ENCODE results near the gene MAPT. TPM values are rescaled to one million over a fixed set of nuclear protein-coding genes. Genes with fewer than 3 reads are reported as not detected.

MAPT gene
- total and polyA plus RNA-seq, 2 of the 4 experiments (the other 2 are of a cell fraction), result 0.18 to 0.19 TPM

GRCh38 chr17:45956090-45956489 lies 61.7 kb downstream of the MAPT start:
- no peaks in the 10 kb centered on the region for H4K20me1 ChIP-seq (ENCODE audit: insufficient read depth, low read length)
- H2AK9ac ChIP-seq (replicated peaks; ENCODE audit: low read depth, low read length, poor library complexity), result no peak overlapping the region
- no peaks in the 10 kb centered on the region for H3K9me3 ChIP-seq (ENCODE audit: control insufficient read depth, insufficient read depth, low read length)
- peaks cover 31% of the 10 kb centered on the region for H3K27me3 ChIP-seq (ENCODE audit: control insufficient read depth, insufficient read depth, low read length)
- no peaks in the 10 kb centered on the region for H3K9me1 ChIP-seq (ENCODE audit: insufficient read depth, low read length)
- no peak overlapping the region for H2BK5ac ChIP-seq (ENCODE audit: low read depth, low read length, poor library complexity, severe bottlenecking)
- intact Hi-C loops (cut with micrococcal nuclease) (no loop called here), in situ Hi-C loops (cut with MboI; ENCODE audit: low sequenced_read_pairs) (no loop called here), dilution Hi-C loops (cut with HindIII; ENCODE audit: low sequenced_read_pairs, unreplicated experiment) (no loop called here)
- no peak overlapping the region for H4K8ac ChIP-seq (ENCODE audit: low read depth in 2 of 2, low read length in 2 of 2)
- no peaks in the 10 kb centered on the region for H3K36me3 ChIP-seq (ENCODE audit: control insufficient read depth, insufficient read depth, low read length)
- POLR2A ChIA-PET (ENCODE audit: unreplicated experiment), result no interaction called here
- no peak overlapping the region for H2BK15ac ChIP-seq (ENCODE audit: low read depth, low read length)
- H2AK5ac ChIP-seq (ENCODE audit: low read depth, low read length), result no peak overlapping the region
- no peak overlapping the region for H3K4me3 ChIP-seq (ENCODE audit: insufficient read depth, low read depth, low read length)
- H3K9ac ChIP-seq (ENCODE audit: low read depth, low read length), result no peak overlapping the region
- no peaks in the 10 kb centered on the region for H3K4me1 ChIP-seq (ENCODE audit: control insufficient read depth, insufficient read depth, low read length)
- H3K18ac ChIP-seq (ENCODE audit: low read depth, low read length), result no peak overlapping the region
- TF ChIP-seq USF2 (IDR thresholded peaks at IDR 0.05; ENCODE audit: low read depth, low read length) (no peak), CTCF (conservative IDR thresholded peaks at IDR 0.05; ENCODE audit: low read depth, low read length) (no peak), SMC3 (IDR thresholded peaks at IDR 0.05; ENCODE audit: low read depth, low read length) (no peak), MAZ (IDR thresholded peaks at IDR 0.05; ENCODE audit: borderline replicate concordance, low read depth, low read length) (no peak), CEBPB (IDR thresholded peaks at IDR 0.05; ENCODE audit: low read depth, low read length) (no peak), BHLHE40 (IDR thresholded peaks at IDR 0.05; ENCODE audit: low read depth, low read length) (no peak), RCOR1 (IDR thresholded peaks at IDR 0.05; ENCODE audit: insufficient replicate concordance, low read length) (no peak), RFX5 (IDR thresholded peaks at IDR 0.05; ENCODE audit: low read depth, low read length) (no peak), CHD1 (IDR thresholded peaks at IDR 0.05; ENCODE audit: low read depth, low read length) (no peak), MAFK (IDR thresholded peaks at IDR 0.05; ENCODE audit: low read depth, low read length) (no peak)
- H4K91ac ChIP-seq (ENCODE audit: insufficient read depth, low read depth, low read length), result no peak overlapping the region
- no peak overlapping the region for H3K27ac ChIP-seq (ENCODE audit: insufficient read depth, low read length)
- H3K4me2 ChIP-seq (ENCODE audit: low read depth, low read length), result no peak overlapping the region
- no peak overlapping the region for H2AFZ ChIP-seq (replicated peaks; ENCODE audit: low read length, poor library complexity)
- no TSS peak for BruUV-seq (replicated peaks)
- no peak overlapping the region for H2BK20ac ChIP-seq (ENCODE audit: low read depth, low read length)
- H4K5ac ChIP-seq (ENCODE audit: low read depth, low read length), result no peak overlapping the region
- CTCF ChIA-PET, result no interaction called here
- H3K56ac ChIP-seq (ENCODE audit: extremely low read depth, insufficient read depth, low read length), result no peak overlapping the region
- ATAC-seq (ENCODE audit: low read depth), result no peak
- no peaks in the 10 kb centered on the region for H3K79me1 ChIP-seq (ENCODE audit: low read depth in 1 of 2, low read length in 2 of 2)
- DNase-seq, result no peak
- no peak overlapping the region for H2BK120ac ChIP-seq (ENCODE audit: low read depth, low read length)
- no peak overlapping the region for H3K23ac ChIP-seq (ENCODE audit: low read depth, low read length)
- no peak overlapping the region for H3K4ac ChIP-seq (ENCODE audit: low read depth, low read length)
- WGBS, 2 experiments (ENCODE audit: extremely low coverage in 2 of 2, insufficient read length in 1 of 2), result no CpG with 5 or more reads among the region's 3 CpGs
- H3K14ac ChIP-seq (replicated peaks; ENCODE audit: low read depth, low read length), result no peak overlapping the region

Data from IMR-90 (cell line).